Thyroid gland (tissue), 4 donors: ENCODE results near the gene SLC18A2. TPM values are rescaled to one million over a fixed set of nuclear protein-coding genes. Genes with fewer than 3 reads are reported as not detected.

ENCODE experiments used
- total RNA-seq, 4 donors: library from RNA; depleted of rRNA; stranded (reverse); fragments of >200 nt; gene quantifications; one replicate each; pipeline ENCODE4 v1.2.3, GENCODE V29; 2016

SLC18A2 gene
- total RNA-seq, 4 donors from 2014 or later: 0.13 TPM; not detected in 3

Other genes starting within 250 kb of the SLC18A2 start
- gene SHTN1, start 235.9 kb upstream of the SLC18A2 start, total RNA-seq: 100 to 1,000 TPM in 1 of 4 donors, 10 to 100 TPM in 3; 31.6 to 103 (median 37.7) TPM
- not detected for gene VAX1, start 102.8 kb upstream of the SLC18A2 start, total RNA-seq
- gene KCNK18, start 43.6 kb upstream of the SLC18A2 start, total RNA-seq: not detected
- 10 to 100 TPM; 31.3 to 49.0 (median 35.1) TPM for gene PDZD8, start 134.3 kb downstream of the SLC18A2 start, total RNA-seq